Tibial nerve (tissue), 4 donors: ENCODE measurements around the gene CLCA1. TPM values are rescaled to one million over a fixed set of nuclear protein-coding genes. Genes with fewer than 3 reads are reported as not detected.

Source experiments
- DNase-seq, 2 donors: peaks; one replicate each; pipeline ENCODE4 v3.0.0-alpha.2; 2019; ENCODE audit warnings: low spot score in 2 of 2
- H3K27ac ChIP-seq, 4 donors: fragments of 200-600 bp; sonication (generic) in 3 of 4; one replicate each; pipeline ENCODE4 v1.5.1; 2017 to 2019; ENCODE audit warnings: mild to moderate bottlenecking in 1 of 4
- H3K27me3 ChIP-seq, 2 donors: fragments of 200-600 bp; sonication (generic) in 1 of 2; one replicate each; pipeline versions ENCODE4 v1.5.1 to v1.6.0; 2017 to 2019
- H3K36me3 ChIP-seq, 3 donors: fragments of 200-600 bp; sonication (generic); one replicate each; pipeline ENCODE4 v1.5.1; 2018 to 2019
- H3K4me1 ChIP-seq, 4 donors: fragments of 200-600 bp; sonication (generic) in 3 of 4; one replicate each; pipeline ENCODE4 v1.5.1; 2017 to 2019
- H3K4me3 ChIP-seq, 4 donors: fragments of 200-600 bp; sonication (generic) in 3 of 4; one replicate each; pipeline ENCODE4 v1.5.1; 2017 to 2019; ENCODE audit warnings: mild to moderate bottlenecking in 1 of 4, moderate library complexity in 1 of 4
- H3K9me3 ChIP-seq, 4 donors: fragments of 200-600 bp; sonication (generic) in 3 of 4; one replicate each; pipeline ENCODE4 v1.5.1; 2017 to 2019
- EP300 ChIP-seq, 2 donors: sonication (generic); formaldehyde crosslinking; IDR thresholded peaks; one replicate each; pipeline ENCODE4 v1.6.1; 2017; ENCODE audit warnings: antibody characterized with exemption in 2 of 2, mild to moderate bottlenecking in 1 of 2
- POLR2A ChIP-seq, 2 donors: fragments of 450-650 bp; IDR thresholded peaks; one replicate each; pipeline ENCODE4 v1.6.1; 2017; ENCODE audit warnings: antibody characterized with exemption in 2 of 2, mild to moderate bottlenecking in 2 of 2, moderate library complexity in 2 of 2
- WGBS, 2 donors: methylation state at CpG; one replicate each; pipeline ENCODE4 v1.1.5; 2018; 5-methylcytosine and 5-hydroxymethylcytosine counted together
- total RNA-seq, 4 donors: library from RNA; depleted of rRNA; stranded (reverse); fragments of >200 nt; gene quantifications; one replicate each; pipeline ENCODE4 v1.1.0, GENCODE V29; 2016
- TF ChIP-seq, protein P1 (sequence below), 5 experiments: fragments of 200-600 bp in 3 of 5; fragments of 450-650 bp in 2 of 5; sonication (generic) in 3 of 5; IDR thresholded peaks; one replicate each; pipeline ENCODE4 v1.5.1; 2016 to 2019; ENCODE audit warnings: antibody characterized with exemption in 5 of 5, mild to moderate bottlenecking in 3 of 5, moderate library complexity in 2 of 5

Gene CLCA1
- total RNA-seq, 4 donors from 2014 or later, result not detected

DNA sequence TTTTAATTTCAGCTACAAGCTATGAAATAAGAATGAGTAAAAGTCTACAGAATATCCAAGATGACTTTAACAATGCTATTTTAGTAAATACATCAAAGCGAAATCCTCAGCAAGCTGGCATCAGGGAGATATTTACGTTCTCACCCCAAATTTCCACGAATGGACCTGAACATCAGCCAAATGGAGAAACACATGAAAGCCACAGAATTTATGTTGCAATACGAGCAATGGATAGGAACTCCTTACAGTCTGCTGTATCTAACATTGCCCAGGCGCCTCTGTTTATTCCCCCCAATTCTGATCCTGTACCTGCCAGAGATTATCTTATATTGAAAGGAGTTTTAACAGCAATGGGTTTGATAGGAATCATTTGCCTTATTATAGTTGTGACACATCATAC lies 13.7 kb upstream of the CLCA1 start:
- DNase-seq, result no peak
- Histone ChIP-seq H3K4me1 (no peaks in the 10 kb centered on the region), H3K4me3 (no peak overlapping the region), H3K27ac (no peak overlapping the region), H3K36me3 (no peaks in the 10 kb centered on the region), H3K27me3 (no peaks in the 10 kb centered on the region), H3K9me3 (no peaks in the 10 kb centered on the region)
- TF ChIP-seq POLR2A (IDR thresholded peaks at IDR 0.05) (no peak), EP300 (IDR thresholded peaks at IDR 0.05) (no peak)
- TF ChIP-seq, protein P1, sequence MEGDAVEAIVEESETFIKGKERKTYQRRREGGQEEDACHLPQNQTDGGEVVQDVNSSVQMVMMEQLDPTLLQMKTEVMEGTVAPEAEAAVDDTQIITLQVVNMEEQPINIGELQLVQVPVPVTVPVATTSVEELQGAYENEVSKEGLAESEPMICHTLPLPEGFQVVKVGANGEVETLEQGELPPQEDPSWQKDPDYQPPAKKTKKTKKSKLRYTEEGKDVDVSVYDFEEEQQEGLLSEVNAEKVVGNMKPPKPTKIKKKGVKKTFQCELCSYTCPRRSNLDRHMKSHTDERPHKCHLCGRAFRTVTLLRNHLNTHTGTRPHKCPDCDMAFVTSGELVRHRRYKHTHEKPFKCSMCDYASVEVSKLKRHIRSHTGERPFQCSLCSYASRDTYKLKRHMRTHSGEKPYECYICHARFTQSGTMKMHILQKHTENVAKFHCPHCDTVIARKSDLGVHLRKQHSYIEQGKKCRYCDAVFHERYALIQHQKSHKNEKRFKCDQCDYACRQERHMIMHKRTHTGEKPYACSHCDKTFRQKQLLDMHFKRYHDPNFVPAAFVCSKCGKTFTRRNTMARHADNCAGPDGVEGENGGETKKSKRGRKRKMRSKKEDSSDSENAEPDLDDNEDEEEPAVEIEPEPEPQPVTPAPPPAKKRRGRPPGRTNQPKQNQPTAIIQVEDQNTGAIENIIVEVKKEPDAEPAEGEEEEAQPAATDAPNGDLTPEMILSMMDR (IDR thresholded peaks at IDR 0.05), result no peak
- 84 to 86% methylated on average over 5 of the region's 5 CpGs for WGBS, 2 donors

DNA sequence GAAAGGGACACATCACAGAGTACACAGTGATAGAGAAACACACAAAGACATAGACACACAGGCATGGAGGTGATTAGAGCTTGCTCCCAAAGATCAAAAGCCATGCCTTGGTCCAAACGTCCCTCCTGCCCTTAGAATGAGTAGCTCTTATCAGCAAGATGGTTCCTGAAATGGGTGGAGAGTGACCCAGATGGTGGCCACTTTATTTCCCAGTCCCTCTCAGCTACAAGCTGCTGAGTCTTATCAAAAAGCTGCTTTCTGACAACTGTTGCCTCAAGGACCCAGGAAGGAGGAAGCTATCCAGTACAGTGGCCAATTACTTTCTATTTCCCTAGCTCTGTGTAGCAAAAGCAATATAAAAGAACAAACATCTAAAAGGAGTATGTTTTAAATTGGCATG lies 7.7 kb upstream of the CLCA1 start:
- H3K4me3 ChIP-seq, result no peak overlapping the region
- WGBS, 2 donors, result 17 to 24% methylated on average over 1 of the region's 1 CpG

DNA sequence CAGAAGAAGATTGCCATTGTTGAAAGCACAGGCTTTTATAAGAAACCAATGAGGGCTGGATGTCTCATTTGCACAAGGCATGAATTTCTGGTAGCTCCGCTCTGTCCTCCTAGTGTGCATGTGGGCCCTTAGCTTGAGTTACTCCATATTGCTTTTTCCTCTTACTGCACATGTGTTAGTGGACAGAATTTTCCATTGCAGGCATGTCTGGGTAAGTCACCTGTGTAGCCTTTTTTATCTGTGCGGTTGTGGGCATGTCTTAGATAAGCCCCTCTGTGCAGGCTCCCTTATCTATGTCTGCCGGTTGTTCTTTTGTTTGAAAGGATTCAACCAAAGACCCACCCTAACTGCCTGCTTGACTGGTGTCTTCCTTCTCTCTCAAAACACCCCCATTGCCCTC lies 7.2 kb upstream of the CLCA1 start:
- H3K4me1 ChIP-seq, result no peaks in the 10 kb centered on the region
- WGBS, 2 donors, result 91 to 97% methylated on average over 3 of the region's 3 CpGs
- no peaks in the 10 kb centered on the region for H3K36me3 ChIP-seq
- H3K9me3 ChIP-seq, result no peaks in the 10 kb centered on the region
- no peak for DNase-seq
- no peaks in the 10 kb centered on the region for H3K27me3 ChIP-seq
- H3K4me3 ChIP-seq, result no peak overlapping the region
- TF ChIP-seq, protein P1 (IDR thresholded peaks at IDR 0.05), result no peak
- TF ChIP-seq EP300 (IDR thresholded peaks at IDR 0.05) (no peak), POLR2A (IDR thresholded peaks at IDR 0.05) (no peak)
- H3K27ac ChIP-seq, result no peak overlapping the region

More for the DNA sequence above, 7.7 kb upstream of the CLCA1 start:
- Histone ChIP-seq H3K4me1 (no peaks in the 10 kb centered on the region), H3K9me3 (no peaks in the 10 kb centered on the region), H3K27ac (no peak overlapping the region), H3K36me3 (no peaks in the 10 kb centered on the region), H3K27me3 (no peaks in the 10 kb centered on the region)
- no peak for DNase-seq
- TF ChIP-seq POLR2A (IDR thresholded peaks at IDR 0.05), result no peak
- TF ChIP-seq EP300 (IDR thresholded peaks at IDR 0.05), result no peak
- TF ChIP-seq, protein P1 (IDR thresholded peaks at IDR 0.05), result no peak

DNA sequence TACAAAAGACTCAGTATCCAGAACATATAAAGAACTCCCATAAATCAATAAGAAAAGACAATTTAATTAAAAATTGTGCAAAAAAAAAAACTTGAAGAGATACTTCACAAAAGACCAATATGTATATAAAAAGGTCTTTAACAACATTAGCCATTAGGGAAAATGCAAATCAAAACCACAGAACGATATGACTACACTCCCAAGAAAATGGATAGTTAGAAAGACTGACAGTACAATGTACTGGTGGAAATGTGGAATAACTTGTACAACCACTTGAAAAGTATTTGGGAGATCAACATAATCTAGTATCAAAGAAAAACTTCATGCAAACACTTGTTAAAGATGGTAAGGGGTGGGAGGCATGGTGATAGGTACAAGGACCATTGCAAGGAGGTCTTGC lies 3.9 kb upstream of the CLCA1 start:
- TF ChIP-seq POLR2A (IDR thresholded peaks at IDR 0.05), result no peak
- no peak for TF ChIP-seq EP300 (IDR thresholded peaks at IDR 0.05)
- TF ChIP-seq, protein P1 (IDR thresholded peaks at IDR 0.05), result no peak
- DNase-seq, result no peak
- Histone ChIP-seq H3K27me3 (no peaks in the 10 kb centered on the region), H3K4me1 (no peaks in the 10 kb centered on the region), H3K4me3 (no peak overlapping the region), H3K27ac (no peak overlapping the region), H3K9me3 (no peaks in the 10 kb centered on the region), H3K36me3 (no peaks in the 10 kb centered on the region)
- WGBS, 2 donors, result 68 to 80% methylated on average over 1 of the region's 1 CpG

DNA sequence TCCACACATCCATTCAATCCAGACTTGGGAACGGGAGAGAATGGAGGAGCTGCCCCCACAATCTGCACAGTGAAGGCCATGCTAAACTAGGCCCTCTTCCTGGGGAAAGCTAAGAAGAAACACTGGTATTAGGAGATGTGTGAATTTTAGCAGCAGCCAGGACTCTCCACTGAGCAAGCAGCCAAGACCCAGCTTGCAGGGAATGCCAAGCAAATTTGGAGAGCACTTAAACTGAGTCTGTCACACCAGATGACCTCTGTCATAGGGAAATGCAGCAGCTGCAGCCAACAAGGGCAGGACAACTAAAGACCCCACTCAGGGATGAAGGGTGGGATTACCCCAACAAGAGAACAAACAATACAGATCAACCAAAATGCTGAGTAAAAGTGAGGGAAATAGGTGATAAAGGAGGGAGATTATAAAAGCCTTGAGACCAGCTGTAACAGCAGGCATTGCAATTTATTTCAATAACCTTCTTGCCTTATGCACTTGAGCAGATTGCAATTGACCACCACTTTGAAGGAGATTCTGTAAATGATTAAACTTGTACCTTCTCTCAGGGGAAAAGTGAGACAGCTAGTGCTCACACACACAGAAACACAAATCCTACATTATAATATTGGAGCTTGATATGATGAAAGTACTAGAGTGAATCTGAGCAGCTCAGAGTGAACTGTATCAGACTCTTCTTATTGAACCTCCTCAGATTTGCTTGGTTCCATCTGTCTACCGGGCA lies 2.5 kb upstream of the CLCA1 start:
- Histone ChIP-seq H3K4me3 (no peak overlapping the region), H3K9me3 (no peaks in the 10 kb centered on the region), H3K27ac (no peak overlapping the region), H3K27me3 (no peaks in the 10 kb centered on the region), H3K36me3 (no peaks in the 10 kb centered on the region), H3K4me1 (no peaks in the 10 kb centered on the region)
- no peak for DNase-seq
- 64 to 87% methylated on average over 2 of the region's 2 CpGs for WGBS, 2 donors
- TF ChIP-seq, protein P1 (IDR thresholded peaks at IDR 0.05), result no peak
- TF ChIP-seq POLR2A (IDR thresholded peaks at IDR 0.05) (no peak), EP300 (IDR thresholded peaks at IDR 0.05) (no peak)
